Prostate gland (tissue), 2 donors: ENCODE data around the gene ARHGAP4. TPM values are rescaled to one million over a fixed set of nuclear protein-coding genes. Genes with fewer than 3 reads are reported as not detected.

Experiments used
- DNase-seq: peaks from one replicate; pipeline ENCODE4 v3.0.0-alpha.2; 2019; ENCODE audit warnings: low spot score
- H3K27ac ChIP-seq, 2 donors: fragments of 200-600 bp; sonication (generic); 2 replicates each; pipeline ENCODE4 v1.5.1; 2017 to 2019
- H3K27me3 ChIP-seq: fragments of 200-600 bp; sonication (generic); replicated peaks from 2 replicates; pipeline ENCODE4 v1.5.1; 2019; ENCODE audit not compliant: insufficient read depth
- H3K36me3 ChIP-seq, 2 donors: fragments of 200-600 bp; sonication (generic); 1 replicate in 1 of 2; 2 replicates in 1 of 2; pipeline versions ENCODE4 v1.5.1 to v1.8.1; 2017 to 2019
- H3K4me1 ChIP-seq: fragments of 200-600 bp; sonication (generic); replicated peaks from 2 replicates; pipeline ENCODE4 v1.5.1; 2019
- H3K4me3 ChIP-seq, 2 donors: fragments of 200-600 bp; sonication (generic); 2 replicates each; pipeline ENCODE4 v1.5.1; 2017 to 2019
- H3K9me3 ChIP-seq: fragments of 200-600 bp; sonication (generic); 2 replicates; pipeline ENCODE4 v1.5.1; 2017
- CTCF ChIP-seq, 4 experiments: fragments of 200-600 bp in 2 of 4; fragments of 450-650 bp in 2 of 4; sonication (generic) in 2 of 4; IDR thresholded peaks; 1 replicate in 3 of 4; 2 replicates in 1 of 4; pipeline ENCODE4 v1.5.1; 2016 to 2019; ENCODE audit warnings: antibody characterized with exemption in 4 of 4, mild to moderate bottlenecking in 2 of 4, moderate library complexity in 2 of 4
- POLR2A ChIP-seq: fragments of 450-650 bp; IDR thresholded peaks from one replicate; pipeline ENCODE4 v1.6.1; 2016; ENCODE audit warnings: antibody characterized with exemption, mild to moderate bottlenecking
- POLR2AphosphoS5 ChIP-seq: sonication (generic); formaldehyde crosslinking; IDR thresholded peaks from one replicate; pipeline ENCODE4 v1.6.1; 2017; ENCODE audit warnings: antibody characterized with exemption
- WGBS: methylation state at CpG from one replicate; pipeline ENCODE4 v1.1.5; 2018; 5-methylcytosine and 5-hydroxymethylcytosine counted together
- intact Hi-C: fragments of 100-400 bp; cut with DNase I; formaldehyde crosslinking; loops from one replicate; pipeline ENCODE4 v1.14.2; 2022
- total RNA-seq, 2 donors: library from RNA; depleted of rRNA; stranded (reverse); fragments of >200 nt; gene quantifications; one replicate each; pipeline ENCODE4 v1.1.0, GENCODE V29; 2016

The ARHGAP4 gene
- total RNA-seq, 2 donors from 2014 or later: 11.9 to 41.1 TPM

- Histone ChIP-seq H3K27me3 (no peaks in the 10 kb centered on the region), H3K36me3 (no peaks in the 10 kb centered on the region), H3K4me1 (no peaks in the 10 kb centered on the region), H3K27ac (no peak overlapping the region), H3K9me3 (no peaks in the 10 kb centered on the region), H3K4me3 (no peak overlapping the region)
- intact Hi-C loops: no loop called here
- 90% methylated on average over 25 of the region's 31 CpGs for WGBS
- no peak for TF ChIP-seq POLR2A
- TF ChIP-seq POLR2AphosphoS5: no peak
- TF ChIP-seq CTCF (IDR thresholded peaks at IDR 0.05): no peak
- DNase-seq: no peak
Measured at GRCh38 chrX:153869473-153870287, 56.4 kb downstream of the ARHGAP4 start.

- no peak for DNase-seq
- no peaks in the 10 kb centered on the region for H3K4me1 ChIP-seq
- no peaks in the 10 kb centered on the region for H3K36me3 ChIP-seq
- no peaks in the 10 kb centered on the region for H3K9me3 ChIP-seq
- TF ChIP-seq POLR2AphosphoS5: no peak
- no peak for TF ChIP-seq POLR2A
- TF ChIP-seq CTCF (IDR thresholded peaks at IDR 0.05): no peak
- no peak overlapping the region for H3K27ac ChIP-seq
- no peak overlapping the region for H3K4me3 ChIP-seq
- intact Hi-C loops: no loop called here
- no peaks in the 10 kb centered on the region for H3K27me3 ChIP-seq
- WGBS: 92% methylated on average over 19 of the region's 26 CpGs
Measured at GRCh38 chrX:153868576-153869472, 57.2 kb downstream of the ARHGAP4 start.

DNA sequence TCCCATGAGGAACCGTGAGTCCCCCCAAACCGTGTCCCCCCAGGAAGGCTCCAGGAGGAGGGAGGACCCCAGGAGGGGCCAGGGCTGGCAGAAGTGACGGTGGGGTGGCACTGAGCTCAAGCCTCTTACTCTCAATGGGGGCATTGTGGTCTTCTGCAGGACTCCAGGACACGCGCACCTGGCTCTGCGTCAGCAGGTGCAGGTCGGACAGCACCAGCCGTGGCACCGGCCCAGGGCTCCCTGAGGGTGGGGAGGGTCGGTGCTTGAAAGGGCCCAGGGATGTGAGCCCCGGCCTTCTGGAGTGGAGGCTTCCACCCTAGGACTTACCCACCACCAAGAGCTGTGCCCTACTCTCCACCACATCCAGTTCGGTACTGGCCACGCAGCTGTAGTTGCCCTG, 58.4 kb downstream of the ARHGAP4 start:
- no peaks in the 10 kb centered on the region for H3K36me3 ChIP-seq
- DNase-seq: no peak
- H3K4me3 ChIP-seq: no peak overlapping the region
- H3K9me3 ChIP-seq: no peaks in the 10 kb centered on the region
- intact Hi-C loops: no loop called here
- H3K4me1 ChIP-seq: no peaks in the 10 kb centered on the region
- 98% methylated on average over 4 of the region's 13 CpGs for WGBS
- H3K27ac ChIP-seq: no peak overlapping the region
- no peaks in the 10 kb centered on the region for H3K27me3 ChIP-seq
- TF ChIP-seq CTCF (IDR thresholded peaks at IDR 0.05): no peak
- TF ChIP-seq POLR2A: no peak
- TF ChIP-seq POLR2AphosphoS5: no peak

DNA sequence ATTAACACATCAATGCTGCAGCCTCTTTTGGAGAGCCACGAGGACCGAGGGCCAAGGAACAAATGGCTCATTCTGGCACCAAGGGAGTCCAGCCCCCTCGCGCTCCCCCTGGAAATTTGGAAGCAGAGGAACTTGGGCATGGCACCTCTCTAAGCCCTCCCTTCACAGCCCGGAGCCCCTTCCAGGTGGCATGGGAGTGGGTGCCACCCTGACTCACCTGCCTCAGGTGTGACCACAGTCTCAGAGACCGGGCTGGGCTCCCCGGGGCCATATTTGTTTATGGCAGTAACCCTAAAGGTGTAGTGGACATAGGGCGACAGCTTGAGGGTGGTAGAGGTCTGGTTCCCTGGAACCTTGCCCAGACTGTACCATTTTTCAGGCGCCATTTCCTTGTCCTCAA, 58.9 kb downstream of the ARHGAP4 start:
- no peaks in the 10 kb centered on the region for H3K9me3 ChIP-seq
- no peak overlapping the region for H3K27ac ChIP-seq
- no peak for DNase-seq
- H3K4me3 ChIP-seq: no peak overlapping the region
- 84% methylated on average over 5 of the region's 9 CpGs for WGBS
- H3K4me1 ChIP-seq: no peaks in the 10 kb centered on the region
- H3K27me3 ChIP-seq: no peaks in the 10 kb centered on the region
- H3K36me3 ChIP-seq: no peaks in the 10 kb centered on the region
- intact Hi-C loops: no loop called here
- TF ChIP-seq CTCF (IDR thresholded peaks at IDR 0.05) (no peak), POLR2AphosphoS5 (no peak), POLR2A (no peak)
